Measurements from ENCODE around the gene CACNG1. TPM values are rescaled to one million over a fixed set of nuclear protein-coding genes. Genes with fewer than 3 reads are reported as not detected.
"Not testable (repeated sequence)": the region's sequence is repeated elsewhere in the genome, so short reads cannot be mapped to it uniquely, and the experiment has no call there.

The CACNG1 gene
- total RNA-seq, 2 experiments from 2014 or later = not detected

DNA sequence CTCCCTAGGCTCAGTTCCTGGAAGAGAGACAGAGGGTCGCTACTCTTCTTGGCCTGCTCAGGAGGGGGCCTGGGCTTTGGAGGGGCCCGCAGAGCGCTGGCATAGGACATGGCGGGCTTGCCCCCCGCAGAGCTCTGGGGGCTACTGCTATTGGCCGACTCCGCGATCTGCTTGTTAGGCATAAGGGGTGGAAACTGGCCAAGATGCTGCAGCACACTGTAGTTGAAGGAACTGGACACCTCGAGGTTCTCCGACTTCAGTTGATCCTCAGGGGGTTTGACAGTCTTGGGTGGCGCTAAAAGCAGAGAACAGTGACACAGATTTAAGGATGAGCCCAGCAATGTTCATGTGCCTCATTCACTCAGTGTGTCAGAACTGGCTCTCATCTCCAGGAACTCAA lies 33.9 kb downstream of the CACNG1 start:
- H3K4me1 Mint-ChIP-seq (ENCODE audit: low read depth) = peaks cover 15% of the 10 kb centered on the region
- intact Hi-C loops (cut with micrococcal nuclease) = no loop called here
- H3K9me3 Mint-ChIP-seq = no peaks in the 10 kb centered on the region
- no peaks in the 10 kb centered on the region for H3K27me3 Mint-ChIP-seq
- H3K4me3 Mint-ChIP-seq = no peak overlapping the region
- H3K27ac Mint-ChIP-seq = no peak overlapping the region
- peaks cover 9% of the 10 kb centered on the region for H3K36me3 Mint-ChIP-seq
- DNase-seq = no peak
- CTCF ChIA-PET = no interaction called here
- POLR2A ChIA-PET = no interaction called here

DNA sequence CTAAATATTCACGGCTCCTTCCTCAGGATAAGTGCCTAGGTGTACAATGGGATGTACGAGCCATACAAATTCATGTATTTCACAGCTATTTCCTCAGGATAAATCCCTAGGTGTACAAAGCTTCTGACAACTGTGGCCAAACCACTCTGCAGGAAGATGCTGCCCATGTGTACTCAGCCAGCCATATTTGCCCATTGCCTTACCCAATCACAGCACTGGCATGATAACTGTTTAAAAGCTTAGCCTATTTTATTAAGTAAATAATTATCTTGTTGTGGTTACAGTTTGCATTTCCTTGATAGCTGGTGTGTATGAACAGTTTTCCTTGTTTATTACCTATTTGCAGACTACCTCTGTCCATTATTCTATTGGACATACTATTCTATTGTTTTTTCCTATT lies 35.1 kb downstream of the CACNG1 start:
- Mint-ChIP-seq H3K9me3 (no peaks in the 10 kb centered on the region), H3K4me3 (no peak overlapping the region), H3K4me1 (ENCODE audit: low read depth) (peaks cover 19% of the 10 kb centered on the region), H3K27ac (no peak overlapping the region), H3K27me3 (no peaks in the 10 kb centered on the region), H3K36me3 (peaks cover 9% of the 10 kb centered on the region)
- intact Hi-C loops (cut with micrococcal nuclease) = no loop called here
- no peak for DNase-seq
- ChIA-PET POLR2A (no interaction called here), CTCF (no interaction called here)

DNA sequence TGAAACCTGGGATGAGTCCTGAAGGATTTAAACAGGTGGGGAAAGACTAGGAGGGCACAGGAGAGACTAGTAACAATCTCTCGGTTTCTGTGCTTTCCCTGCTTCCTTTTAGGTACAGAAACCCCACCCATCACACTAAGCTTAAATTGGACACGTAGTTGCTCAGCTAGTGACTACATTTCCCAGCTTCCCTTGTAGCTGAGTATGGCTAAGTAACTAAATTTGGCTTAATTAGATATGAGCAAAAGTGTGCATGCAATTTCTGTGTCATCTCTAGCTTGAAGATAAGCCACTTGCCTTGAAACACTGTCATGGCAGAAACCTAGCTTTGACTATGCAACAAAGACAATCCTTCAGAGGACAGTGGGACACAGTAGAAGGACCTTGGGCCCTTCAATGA lies 36.5 kb downstream of the CACNG1 start:
- Mint-ChIP-seq H3K4me1 (ENCODE audit: low read depth) (peaks cover 19% of the 10 kb centered on the region), H3K9me3 (no peaks in the 10 kb centered on the region), H3K27me3 (no peaks in the 10 kb centered on the region), H3K4me3 (no peak overlapping the region), H3K36me3 (peaks cover 11% of the 10 kb centered on the region), H3K27ac (no peak overlapping the region)
- intact Hi-C loops (cut with micrococcal nuclease) = no loop called here
- CTCF ChIA-PET = no interaction called here
- POLR2A ChIA-PET = interaction anchor here (0.6 to 1.3 kb wide), 2 partner anchors 12 to 50 kb away, joined by 3 to 4 read pairs; no protein-coding TSS in a partner anchor
- DNase-seq = no peak

DNA sequence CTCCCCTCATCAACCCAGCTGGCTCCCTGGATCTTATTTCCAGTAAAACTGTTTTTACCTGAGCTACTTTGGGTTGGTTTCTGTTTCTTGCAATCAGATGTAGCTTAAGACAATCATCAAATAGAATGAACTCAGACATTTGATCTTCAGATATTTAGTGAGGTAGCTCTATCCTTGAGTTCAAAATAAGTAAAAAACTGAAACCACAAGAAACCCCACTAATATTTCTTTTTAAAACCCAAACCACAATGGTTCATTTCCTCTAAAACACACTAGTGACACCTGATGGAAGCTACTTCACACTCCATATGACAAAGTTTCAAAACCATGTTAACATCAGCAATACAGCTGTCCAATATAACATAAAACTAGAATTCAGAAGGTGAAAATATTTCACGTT lies 37.8 kb downstream of the CACNG1 start:
- H3K4me3 Mint-ChIP-seq = no peak overlapping the region
- CTCF ChIA-PET = interaction anchor here (0.9 kb wide), 1 partner anchor 167 kb away, joined by 3 read pairs; no protein-coding TSS in a partner anchor
- POLR2A ChIA-PET = interaction anchor here (1.3 kb wide), 1 partner anchor 14 kb away, joined by 4 read pairs; no protein-coding TSS in a partner anchor
- H3K36me3 Mint-ChIP-seq = peaks cover 9% of the 10 kb centered on the region
- no peaks in the 10 kb centered on the region for H3K9me3 Mint-ChIP-seq
- no peaks in the 10 kb centered on the region for H3K27me3 Mint-ChIP-seq
- H3K4me1 Mint-ChIP-seq (ENCODE audit: low read depth) = peaks cover 19% of the 10 kb centered on the region
- no peak for DNase-seq
- H3K27ac Mint-ChIP-seq = peak overlapping the region; percentile 52
- intact Hi-C loops (cut with micrococcal nuclease) = no loop called here

DNA sequence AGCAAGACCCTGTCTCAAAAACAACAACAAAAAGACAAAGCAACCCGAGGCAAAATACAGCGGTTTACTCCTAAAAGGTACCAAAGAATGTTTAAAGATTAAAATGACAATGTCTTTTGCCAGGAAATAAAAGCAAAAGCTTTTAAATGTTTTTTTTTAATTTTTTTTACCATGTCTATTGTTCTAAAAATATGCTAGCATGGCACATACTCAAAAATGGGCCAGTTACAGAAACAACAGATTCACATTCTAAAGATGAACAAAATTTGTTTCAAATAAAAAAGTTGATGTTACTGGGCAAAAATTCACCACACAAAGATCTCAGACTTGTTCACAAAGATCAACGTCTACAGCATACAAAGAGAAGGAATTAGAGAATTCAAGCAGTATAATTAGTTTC lies 41.1 kb downstream of the CACNG1 start:
- H3K36me3 Mint-ChIP-seq = peaks cover 11% of the 10 kb centered on the region
- H3K27me3 Mint-ChIP-seq = no peaks in the 10 kb centered on the region
- no peaks in the 10 kb centered on the region for H3K9me3 Mint-ChIP-seq
- CTCF ChIA-PET = interaction anchor here (0.6 kb wide), 1 partner anchor 600 kb away, joined by 3 read pairs; no protein-coding TSS in a partner anchor
- no peak overlapping the region for H3K27ac Mint-ChIP-seq
- DNase-seq = no peak
- POLR2A ChIA-PET = no interaction called here
- H3K4me1 Mint-ChIP-seq (ENCODE audit: low read depth) = peaks cover 31% of the 10 kb centered on the region
- no peak overlapping the region for H3K4me3 Mint-ChIP-seq
- intact Hi-C loops (cut with micrococcal nuclease) = no loop called here

DNA sequence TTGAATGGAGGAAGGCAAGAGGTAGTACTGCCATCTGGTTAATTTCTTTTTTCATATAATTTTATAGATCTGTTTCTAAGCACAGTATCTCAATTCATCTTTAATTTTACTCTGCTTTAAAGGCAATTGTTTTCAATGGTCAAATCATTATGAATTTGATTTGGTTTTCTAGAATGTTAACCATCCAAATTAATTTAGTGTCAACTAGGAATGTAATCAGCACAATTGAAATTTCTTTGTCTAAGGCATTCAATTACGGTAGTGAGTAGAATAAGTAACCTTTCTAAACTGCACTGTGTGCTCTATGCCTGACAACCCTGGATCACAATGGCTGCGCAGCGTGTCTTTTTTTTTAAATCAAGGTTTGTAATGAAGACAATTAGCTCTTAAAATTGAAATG lies 44.3 kb downstream of the CACNG1 start:
- POLR2A ChIA-PET = no interaction called here
- intact Hi-C loops (cut with micrococcal nuclease) = no loop called here
- DNase-seq = no peak

DNA sequence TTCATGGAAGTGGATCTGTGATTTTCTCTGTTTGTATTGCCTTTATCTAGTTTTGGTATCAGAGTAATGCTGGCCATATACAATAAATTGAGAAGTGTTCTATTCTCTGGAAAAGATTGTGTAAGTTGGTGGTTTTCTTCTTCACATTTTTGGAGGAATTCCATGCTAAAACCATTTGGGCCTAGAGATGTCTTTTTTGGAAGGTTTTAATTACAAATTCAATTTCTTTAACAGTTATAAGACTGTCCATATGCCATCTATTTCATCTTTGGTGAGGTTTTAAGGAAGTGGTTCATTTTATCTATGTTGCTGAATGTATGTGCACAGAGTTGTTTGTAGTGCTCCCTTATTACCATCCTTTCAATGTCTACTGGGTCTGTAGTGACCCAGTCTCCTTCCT lies 46.0 kb downstream of the CACNG1 start:
- H3K4me3 Mint-ChIP-seq = no peak overlapping the region
- POLR2A ChIA-PET = no interaction called here
- CTCF ChIA-PET = no interaction called here
- H3K36me3 Mint-ChIP-seq = peaks cover 14% of the 10 kb centered on the region
- no peak for DNase-seq
- H3K4me1 Mint-ChIP-seq (ENCODE audit: low read depth) = peaks cover 32% of the 10 kb centered on the region
- no peak overlapping the region for H3K27ac Mint-ChIP-seq
- H3K9me3 Mint-ChIP-seq = no peaks in the 10 kb centered on the region
- intact Hi-C loops (cut with micrococcal nuclease) = no loop called here
- no peaks in the 10 kb centered on the region for H3K27me3 Mint-ChIP-seq

More for the DNA sequence above, 44.3 kb downstream of the CACNG1 start:
- Mint-ChIP-seq H3K9me3 (no peaks in the 10 kb centered on the region), H3K27ac (no peak overlapping the region), H3K27me3 (no peaks in the 10 kb centered on the region), H3K36me3 (peaks cover 11% of the 10 kb centered on the region), H3K4me1 (ENCODE audit: low read depth) (peaks cover 23% of the 10 kb centered on the region), H3K4me3 (no peak overlapping the region)
- CTCF ChIA-PET = interaction anchor here (0.5 kb wide), 1 partner anchor 133 kb away, joined by 3 read pairs; no protein-coding TSS in a partner anchor

DNA sequence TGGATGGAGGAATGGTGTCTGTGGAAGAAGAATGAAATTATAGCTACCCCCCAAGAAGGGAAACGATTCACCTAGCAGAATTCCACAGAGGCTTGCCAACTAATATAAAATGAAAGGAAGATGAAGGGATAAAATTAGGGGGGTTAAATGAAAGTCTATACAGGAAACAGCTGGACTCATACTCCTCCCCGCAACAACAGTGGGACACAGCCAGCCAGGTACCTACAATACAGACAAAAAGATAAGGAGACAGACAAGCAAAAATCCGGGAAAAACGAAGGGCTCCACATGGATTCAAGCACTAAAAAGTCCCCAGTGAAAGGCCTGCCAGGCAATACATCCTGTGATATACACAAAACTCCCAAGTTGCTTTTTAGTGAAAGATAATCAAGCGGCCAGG lies 47.9 kb downstream of the CACNG1 start:
- DNase-seq = no peak
- CTCF ChIA-PET = no interaction called here
- no peaks in the 10 kb centered on the region for H3K9me3 Mint-ChIP-seq
- intact Hi-C loops (cut with micrococcal nuclease) = no loop called here
- H3K27me3 Mint-ChIP-seq = no peaks in the 10 kb centered on the region
- H3K36me3 Mint-ChIP-seq = peaks cover 16% of the 10 kb centered on the region
- no peak overlapping the region for H3K27ac Mint-ChIP-seq
- POLR2A ChIA-PET = no interaction called here
- H3K4me1 Mint-ChIP-seq (ENCODE audit: low read depth) = peaks cover 45% of the 10 kb centered on the region
- no peak overlapping the region for H3K4me3 Mint-ChIP-seq

DNA sequence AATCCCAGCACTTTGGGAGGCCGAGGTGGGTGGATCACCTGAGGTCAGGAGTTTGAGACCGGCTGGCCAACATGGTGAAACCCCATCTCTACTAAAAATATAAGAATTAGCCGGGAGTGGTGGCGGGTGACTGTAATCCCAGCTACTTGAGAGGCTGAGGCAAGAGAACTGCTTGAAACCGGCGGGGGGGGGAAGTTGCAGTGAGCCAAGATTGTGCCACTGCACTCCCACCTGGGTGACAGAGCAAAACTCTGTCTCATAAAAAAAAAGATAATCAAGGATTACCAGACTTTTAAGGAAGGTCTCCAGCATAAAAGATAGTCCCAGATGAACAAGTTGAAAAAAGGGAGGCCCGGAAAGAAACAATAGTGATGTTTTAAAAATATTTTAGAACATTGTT lies 48.4 kb downstream of the CACNG1 start:
- Mint-ChIP-seq H3K4me1 (ENCODE audit: low read depth) (peaks cover 48% of the 10 kb centered on the region), H3K36me3 (peaks cover 16% of the 10 kb centered on the region)
- H3K27ac Mint-ChIP-seq; POLR2A ChIA-PET; H3K4me3 Mint-ChIP-seq; H3K27me3 Mint-ChIP-seq; intact Hi-C loops (cut with micrococcal nuclease); H3K9me3 Mint-ChIP-seq; DNase-seq; CTCF ChIA-PET: not testable (repeated sequence)

DNA sequence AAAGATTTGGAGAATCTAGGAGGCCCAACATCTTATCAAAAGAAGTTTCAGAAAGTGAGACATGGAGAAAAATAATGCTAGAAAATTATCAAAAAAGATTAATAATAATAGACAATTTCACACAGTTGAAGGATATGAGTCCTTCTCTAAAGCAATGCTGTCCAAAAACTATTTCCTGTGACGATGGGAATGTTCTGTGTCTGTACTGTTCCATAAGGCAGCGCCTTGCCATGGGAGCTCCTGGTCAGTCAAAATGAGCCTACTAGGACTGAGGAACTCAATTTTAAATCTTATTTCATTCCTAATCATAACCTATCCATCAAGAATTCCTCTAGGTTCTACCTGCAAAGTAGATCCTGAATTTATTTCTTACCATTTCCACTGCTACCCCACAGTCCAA lies 49.0 kb downstream of the CACNG1 start:
- no peak overlapping the region for H3K4me3 Mint-ChIP-seq
- ChIA-PET POLR2A (no interaction called here), CTCF (no interaction called here)
- no peaks in the 10 kb centered on the region for H3K9me3 Mint-ChIP-seq
- no peak for DNase-seq
- no peaks in the 10 kb centered on the region for H3K27me3 Mint-ChIP-seq
- no peak overlapping the region for H3K27ac Mint-ChIP-seq
- H3K4me1 Mint-ChIP-seq (ENCODE audit: low read depth) = peaks cover 53% of the 10 kb centered on the region
- intact Hi-C loops (cut with micrococcal nuclease) = no loop called here
- H3K36me3 Mint-ChIP-seq = peaks cover 13% of the 10 kb centered on the region

DNA sequence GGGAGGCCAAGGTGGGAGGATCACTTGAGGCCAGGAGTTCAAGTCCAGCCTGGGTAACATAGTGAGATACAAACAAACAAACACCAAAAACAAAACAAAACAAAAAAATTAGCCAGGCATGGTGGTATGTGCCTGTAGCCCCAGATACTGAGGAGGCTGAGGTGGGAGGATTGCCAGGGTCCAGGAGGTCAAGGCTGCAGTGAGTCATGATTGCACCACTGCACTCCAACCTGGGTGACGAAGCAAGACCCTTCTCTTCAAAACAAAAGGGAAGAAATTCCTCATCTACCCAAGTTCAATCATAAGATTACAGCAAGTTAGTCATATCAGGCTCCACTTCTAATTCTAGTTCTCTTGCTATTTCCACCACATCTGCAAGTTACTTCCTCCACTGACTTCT lies 50.9 kb downstream of the CACNG1 start:
- POLR2A ChIA-PET; H3K9me3 Mint-ChIP-seq; CTCF ChIA-PET; H3K4me3 Mint-ChIP-seq; H3K27me3 Mint-ChIP-seq; intact Hi-C loops (cut with micrococcal nuclease): not testable (repeated sequence)
- Mint-ChIP-seq H3K27ac (peak overlapping the region; percentile 3), H3K36me3 (peaks cover 12% of the 10 kb centered on the region), H3K4me1 (ENCODE audit: low read depth) (peaks cover 53% of the 10 kb centered on the region)
- peak; percentile 44 for DNase-seq

DNA sequence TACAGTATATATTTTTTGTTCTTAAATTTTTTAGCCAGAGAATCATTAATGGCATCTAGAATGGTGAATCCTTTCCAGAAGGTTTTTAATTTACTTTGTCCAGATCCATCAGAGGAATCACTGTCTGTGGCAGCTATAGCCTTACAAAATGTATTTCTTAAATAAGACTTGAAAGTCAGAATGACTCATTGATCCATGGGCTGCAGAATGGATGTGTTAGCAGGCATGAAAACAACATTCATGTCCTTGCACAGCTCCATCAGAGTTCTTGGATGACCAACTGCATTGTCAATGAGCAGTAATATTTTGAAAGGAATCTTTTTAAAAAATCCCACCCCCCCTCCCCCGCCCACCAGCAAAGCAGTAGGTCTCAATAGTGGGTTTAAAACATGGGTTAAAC lies 51.4 kb downstream of the CACNG1 start:
- H3K27ac Mint-ChIP-seq = peak overlapping the region; percentile 3
- CTCF ChIA-PET = no interaction called here
- H3K9me3 Mint-ChIP-seq = no peaks in the 10 kb centered on the region
- POLR2A ChIA-PET = no interaction called here
- no peaks in the 10 kb centered on the region for H3K27me3 Mint-ChIP-seq
- H3K36me3 Mint-ChIP-seq = peaks cover 15% of the 10 kb centered on the region
- no peak for DNase-seq
- H3K4me3 Mint-ChIP-seq = no peak overlapping the region
- intact Hi-C loops (cut with micrococcal nuclease) = no loop called here
- peaks cover 51% of the 10 kb centered on the region for H3K4me1 Mint-ChIP-seq (ENCODE audit: low read depth)

DNA sequence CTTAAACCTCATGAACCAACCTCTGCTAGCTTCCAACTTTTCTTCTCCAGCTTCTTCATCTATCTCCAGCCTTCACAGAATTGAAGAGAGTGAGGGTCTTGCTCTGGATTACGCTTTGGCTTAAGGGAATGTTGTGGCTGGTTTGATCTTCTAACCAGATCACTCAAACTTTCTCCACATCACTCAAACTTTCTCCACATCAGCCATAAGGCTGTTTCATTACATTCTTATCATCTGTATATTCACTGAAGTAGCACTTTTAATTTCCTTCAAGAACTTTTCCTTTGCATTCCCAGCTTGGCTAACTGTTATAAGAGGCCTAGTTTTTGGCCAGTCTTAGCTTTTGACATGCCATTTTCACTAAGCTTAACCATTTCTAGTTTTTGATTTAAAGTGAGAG lies 52.3 kb downstream of the CACNG1 start:
- Mint-ChIP-seq H3K9me3 (no peaks in the 10 kb centered on the region), H3K27ac (no peak overlapping the region), H3K4me3 (no peak overlapping the region), H3K27me3 (no peaks in the 10 kb centered on the region), H3K36me3 (peaks cover 19% of the 10 kb centered on the region), H3K4me1 (ENCODE audit: low read depth) (peaks cover 56% of the 10 kb centered on the region)
- POLR2A ChIA-PET = no interaction called here
- DNase-seq = no peak
- CTCF ChIA-PET = no interaction called here
- intact Hi-C loops (cut with micrococcal nuclease) = no loop called here

DNA sequence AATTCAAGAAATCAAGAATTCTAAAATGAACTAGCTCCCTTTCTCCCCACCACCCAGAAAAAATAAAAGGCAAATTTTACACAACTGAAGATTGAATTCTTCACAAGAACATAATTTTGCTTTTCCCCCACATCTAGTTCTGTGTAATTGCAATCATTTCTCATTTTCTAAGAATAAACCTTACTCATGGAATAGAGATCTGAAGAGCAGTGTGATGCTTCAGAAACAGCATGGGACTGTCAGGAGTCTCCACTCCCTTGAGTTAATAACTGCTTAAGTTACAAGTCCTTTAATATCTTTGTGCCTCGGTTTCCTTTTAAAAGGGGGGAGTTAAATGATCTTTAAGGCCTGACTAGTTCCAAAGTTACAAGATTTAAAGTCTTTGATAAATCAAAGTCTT lies 53.7 kb downstream of the CACNG1 start:
- Mint-ChIP-seq H3K4me1 (ENCODE audit: low read depth) (peaks cover 63% of the 10 kb centered on the region), H3K4me3 (no peak overlapping the region), H3K9me3 (no peaks in the 10 kb centered on the region), H3K36me3 (peaks cover 25% of the 10 kb centered on the region), H3K27me3 (no peaks in the 10 kb centered on the region), H3K27ac (no peak overlapping the region)
- intact Hi-C loops (cut with micrococcal nuclease) = no loop called here
- DNase-seq = no peak
- ChIA-PET POLR2A (no interaction called here), CTCF (no interaction called here)
